Calu3 (cell line): ENCODE data around the gene CT55. TPM values are rescaled to one million over a fixed set of nuclear protein-coding genes. Genes with fewer than 3 reads are reported as not detected.

ENCODE experiments used
- BruUV-seq: library from RNA; stranded (reverse); fragments of 400-500 nt; replicated peaks from 2 replicates; lab custom pipeline; 2021; lab: Mats Ljungman, UMichigan
- CTCF ChIA-PET: fragments of 300-600 bp; sonication (Branson Sonifier 250); formaldehyde crosslinking; loops from one replicate; lab custom pipeline; 2022; ENCODE audit warnings: antibody characterized with exemption; lab: Charles Lee
- DNase-seq: peaks from one replicate; pipeline ENCODE4 v3.0.0; 2022
- H3K27ac Mint-ChIP-seq: one replicate; pipeline ENCODE4 v1.8.0; 2022; ENCODE audit warnings: mixed read lengths; ENCODE audit not compliant: unreplicated experiment
- H3K27me3 Mint-ChIP-seq: one replicate; pipeline ENCODE4 v1.8.0; 2022; ENCODE audit warnings: mixed read lengths; ENCODE audit not compliant: unreplicated experiment
- H3K36me3 Mint-ChIP-seq: one replicate; pipeline ENCODE4 v1.8.0; 2022; ENCODE audit warnings: mild to moderate bottlenecking, moderate library complexity, mixed read lengths; ENCODE audit not compliant: insufficient read depth, unreplicated experiment
- H3K4me1 Mint-ChIP-seq: one replicate; pipeline ENCODE4 v1.8.0; 2022; ENCODE audit warnings: mild to moderate bottlenecking, low read depth, mixed read lengths; ENCODE audit not compliant: unreplicated experiment
- H3K4me3 Mint-ChIP-seq: one replicate; pipeline ENCODE4 v1.8.0; 2022; ENCODE audit warnings: mild to moderate bottlenecking, low read depth, moderate library complexity, mixed read lengths; ENCODE audit not compliant: unreplicated experiment
- H3K9me3 Mint-ChIP-seq: one replicate; pipeline ENCODE4 v1.8.0; 2022; ENCODE audit warnings: low read depth, mixed read lengths; ENCODE audit not compliant: unreplicated experiment
- CTCF ChIP-seq: fragments of 200-600 bp; IDR thresholded peaks from one replicate; pipeline ENCODE4 v1.8.0; 2022; ENCODE audit warnings: antibody characterized with exemption; ENCODE audit not compliant: unreplicated experiment
- intact Hi-C: fragments of 100-400 bp; cut with micrococcal nuclease; formaldehyde crosslinking; loops from one replicate; pipeline ENCODE4 v1.10.0; 2022; ENCODE audit not compliant: unreplicated experiment
- total RNA-seq: library from RNA; stranded (reverse); gene quantifications from 2 replicates; pipeline ENCODE4 v1.2.3, GENCODE V29; 2022

The CT55 gene
- total RNA-seq, 1 experiment from 2014 or later: not detected

DNA sequence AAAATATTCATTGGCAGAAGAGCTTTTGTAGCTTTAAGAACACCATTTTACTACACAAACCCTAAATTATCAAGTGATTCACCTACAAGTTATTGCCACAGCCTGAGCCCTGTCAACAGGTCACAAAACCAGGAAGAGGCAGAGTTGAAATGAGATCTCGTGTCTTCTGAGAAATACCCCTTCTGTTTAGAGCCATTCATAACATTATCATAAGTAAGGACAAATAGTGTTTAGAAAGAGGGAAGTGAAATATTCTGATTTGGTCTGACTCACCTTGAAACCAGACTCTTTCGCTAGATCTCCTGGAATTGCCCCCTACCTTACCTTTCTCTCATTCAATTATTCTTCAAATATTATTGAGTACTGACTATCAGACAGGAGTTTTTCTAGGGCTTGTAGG, 56.8 kb downstream of the CT55 start:
- peak; percentile 29 for DNase-seq
- Mint-ChIP-seq H3K36me3 (no peaks in the 10 kb centered on the region), H3K27me3 (peaks cover 4% of the 10 kb centered on the region), H3K4me1 (peaks cover 9% of the 10 kb centered on the region), H3K9me3 (no peaks in the 10 kb centered on the region), H3K27ac (peak overlapping the region; percentile 29), H3K4me3 (peak overlapping the region; percentile 36)
- intact Hi-C loops: no loop called here
- TF ChIP-seq CTCF: no peak
- no TSS peak for BruUV-seq
- CTCF ChIA-PET: no interaction called here

GRCh38 chrX:135112743-135113142, 58.5 kb downstream of the CT55 start:
- intact Hi-C loops: no loop called here

GRCh38 chrX:135112096-135112729, 59.0 kb downstream of the CT55 start:
- intact Hi-C loops: no loop called here
- CTCF ChIA-PET: interaction anchor here (1.1 kb wide), 1 partner anchor 74 kb away, joined by 3 read pairs; no protein-coding TSS in a partner anchor
- H3K9me3 Mint-ChIP-seq: no peaks in the 10 kb centered on the region
- DNase-seq: peak; percentile 54
- peaks cover 9% of the 10 kb centered on the region for H3K4me1 Mint-ChIP-seq
- BruUV-seq: no TSS peak
- no peak overlapping the region for H3K4me3 Mint-ChIP-seq
- H3K27ac Mint-ChIP-seq: no peak overlapping the region
- peaks cover 17% of the 10 kb centered on the region for H3K27me3 Mint-ChIP-seq
- peak; percentile 58 for TF ChIP-seq CTCF
- H3K36me3 Mint-ChIP-seq: no peaks in the 10 kb centered on the region

More at GRCh38 chrX:135112743-135113142, 58.5 kb downstream of the CT55 start:
- CTCF ChIA-PET: interaction anchor here (1.1 kb wide), 1 partner anchor 73 kb away, joined by 3 read pairs; no protein-coding TSS in a partner anchor
- Mint-ChIP-seq H3K9me3 (no peaks in the 10 kb centered on the region), H3K4me3 (no peak overlapping the region), H3K27me3 (peaks cover 17% of the 10 kb centered on the region), H3K4me1 (peaks cover 9% of the 10 kb centered on the region), H3K27ac (no peak overlapping the region), H3K36me3 (no peaks in the 10 kb centered on the region)
- BruUV-seq: no TSS peak
- no peak for DNase-seq
- no peak for TF ChIP-seq CTCF

GRCh38 chrX:135109554-135109953, 61.6 kb downstream of the CT55 start:
- intact Hi-C loops: no loop called here
- no peak for TF ChIP-seq CTCF
- H3K36me3 Mint-ChIP-seq: no peaks in the 10 kb centered on the region
- H3K9me3 Mint-ChIP-seq: no peaks in the 10 kb centered on the region
- no peak overlapping the region for H3K27ac Mint-ChIP-seq
- peaks cover 9% of the 10 kb centered on the region for H3K4me1 Mint-ChIP-seq
- CTCF ChIA-PET: no interaction called here
- DNase-seq: no peak
- no TSS peak for BruUV-seq
- H3K4me3 Mint-ChIP-seq: no peak overlapping the region
- peaks cover 29% of the 10 kb centered on the region for H3K27me3 Mint-ChIP-seq

Other genes with a start within 250 kb of the CT55 start
- 1.8 and 2.4 TPM in 2 replicates for gene SMIM10, start 180.4 kb downstream of the CT55 start, total RNA-seq
- 6.5 and 7.1 TPM in 2 replicates for gene RTL8B, start 148.9 kb downstream of the CT55 start, total RNA-seq
- gene RTL8C, start 139.0 kb downstream of the CT55 start, total RNA-seq: 50.0 and 51.6 TPM in 2 replicates
- 42.9 and 47.3 TPM in 2 replicates for gene RTL8A, start 119.3 kb downstream of the CT55 start, total RNA-seq
- gene SMIM10L2B, start 72.7 kb downstream of the CT55 start, total RNA-seq: 1.5 and 2.0 TPM in 2 replicates
- gene ETDB, start 50.9 kb downstream of the CT55 start, total RNA-seq: not detected in 2 replicates
- not detected in 2 replicates for gene ETDA, start 80.7 kb upstream of the CT55 start, total RNA-seq
- not detected in 2 replicates for gene ETDC, start 138.1 kb upstream of the CT55 start, total RNA-seq
- gene ZNF75D, start 172.7 kb upstream of the CT55 start, total RNA-seq: 8.9 TPM in 2 replicates
- 6.5 and 6.8 TPM in 2 replicates for gene ZNF449, start 173.4 kb upstream of the CT55 start, total RNA-seq